Measurements from ENCODE around the gene PNMA8B. TPM values are rescaled to one million over a fixed set of nuclear protein-coding genes. Genes with fewer than 3 reads are reported as not detected.

The PNMA8B gene
- total RNA-seq, 1 donor from 2014 or later: 2.4 TPM

DNA sequence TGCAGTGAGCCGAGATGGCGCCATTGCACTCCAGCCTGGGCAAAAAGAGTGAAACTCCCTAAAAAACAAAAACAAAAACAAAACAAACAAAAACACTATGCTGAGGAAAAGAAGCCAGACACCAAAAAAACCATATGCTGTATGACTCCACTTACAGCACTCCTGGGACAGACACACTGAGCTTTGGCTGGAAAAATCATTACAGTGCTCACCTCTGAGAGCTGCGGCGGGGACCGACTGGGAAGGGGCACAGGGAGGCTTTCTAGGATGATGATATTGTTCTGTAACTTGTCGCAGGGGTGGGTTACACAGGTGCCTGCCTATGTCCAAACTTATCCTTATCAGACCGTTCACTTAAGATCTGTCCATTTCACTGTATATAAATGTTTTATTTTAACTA, 32.2 kb downstream of the PNMA8B start:
- H3K36me3 Mint-ChIP-seq: peaks cover 11% of the 10 kb centered on the region
- H3K4me1 Mint-ChIP-seq (ENCODE audit: unreplicated experiment): no peaks in the 10 kb centered on the region
- H3K4me3 Mint-ChIP-seq: no peak overlapping the region
- H3K27ac Mint-ChIP-seq: no peak overlapping the region
- no peaks in the 10 kb centered on the region for H3K9me3 Mint-ChIP-seq
- TF ChIP-seq, protein P1, sequence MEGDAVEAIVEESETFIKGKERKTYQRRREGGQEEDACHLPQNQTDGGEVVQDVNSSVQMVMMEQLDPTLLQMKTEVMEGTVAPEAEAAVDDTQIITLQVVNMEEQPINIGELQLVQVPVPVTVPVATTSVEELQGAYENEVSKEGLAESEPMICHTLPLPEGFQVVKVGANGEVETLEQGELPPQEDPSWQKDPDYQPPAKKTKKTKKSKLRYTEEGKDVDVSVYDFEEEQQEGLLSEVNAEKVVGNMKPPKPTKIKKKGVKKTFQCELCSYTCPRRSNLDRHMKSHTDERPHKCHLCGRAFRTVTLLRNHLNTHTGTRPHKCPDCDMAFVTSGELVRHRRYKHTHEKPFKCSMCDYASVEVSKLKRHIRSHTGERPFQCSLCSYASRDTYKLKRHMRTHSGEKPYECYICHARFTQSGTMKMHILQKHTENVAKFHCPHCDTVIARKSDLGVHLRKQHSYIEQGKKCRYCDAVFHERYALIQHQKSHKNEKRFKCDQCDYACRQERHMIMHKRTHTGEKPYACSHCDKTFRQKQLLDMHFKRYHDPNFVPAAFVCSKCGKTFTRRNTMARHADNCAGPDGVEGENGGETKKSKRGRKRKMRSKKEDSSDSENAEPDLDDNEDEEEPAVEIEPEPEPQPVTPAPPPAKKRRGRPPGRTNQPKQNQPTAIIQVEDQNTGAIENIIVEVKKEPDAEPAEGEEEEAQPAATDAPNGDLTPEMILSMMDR (conservative IDR thresholded peaks at IDR 0.05): no peak
- H3K27me3 Mint-ChIP-seq: no peaks in the 10 kb centered on the region
- no peak for DNase-seq (ENCODE audit: extremely low spot score, unreplicated experiment)

DNA sequence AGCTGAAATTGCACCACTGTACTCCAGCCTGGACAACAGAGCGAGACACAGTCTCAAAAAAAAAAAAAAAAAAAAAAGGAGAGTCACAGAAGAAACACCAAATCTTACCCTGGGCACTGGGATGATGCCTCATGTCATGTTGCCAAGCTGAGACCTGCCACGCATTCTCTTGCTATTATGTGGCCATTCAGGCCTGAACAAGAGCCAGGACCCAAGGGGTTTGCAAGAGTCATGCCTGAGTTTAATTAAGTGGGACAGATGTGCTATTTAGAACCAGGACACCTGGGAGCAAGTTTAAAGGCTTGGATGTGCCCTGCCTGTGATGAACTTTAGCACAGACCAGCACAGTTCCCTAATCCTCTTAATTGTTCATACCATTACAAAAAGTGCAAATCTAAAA, 34.1 kb downstream of the PNMA8B start:
- DNase-seq (ENCODE audit: extremely low spot score, unreplicated experiment): no peak
- Mint-ChIP-seq H3K27me3 (no peaks in the 10 kb centered on the region), H3K4me1 (ENCODE audit: unreplicated experiment) (no peaks in the 10 kb centered on the region), H3K9me3 (no peaks in the 10 kb centered on the region), H3K36me3 (peaks cover 3% of the 10 kb centered on the region), H3K4me3 (no peak overlapping the region), H3K27ac (no peak overlapping the region)
- TF ChIP-seq, protein P1 (conservative IDR thresholded peaks at IDR 0.05): no peak

DNA sequence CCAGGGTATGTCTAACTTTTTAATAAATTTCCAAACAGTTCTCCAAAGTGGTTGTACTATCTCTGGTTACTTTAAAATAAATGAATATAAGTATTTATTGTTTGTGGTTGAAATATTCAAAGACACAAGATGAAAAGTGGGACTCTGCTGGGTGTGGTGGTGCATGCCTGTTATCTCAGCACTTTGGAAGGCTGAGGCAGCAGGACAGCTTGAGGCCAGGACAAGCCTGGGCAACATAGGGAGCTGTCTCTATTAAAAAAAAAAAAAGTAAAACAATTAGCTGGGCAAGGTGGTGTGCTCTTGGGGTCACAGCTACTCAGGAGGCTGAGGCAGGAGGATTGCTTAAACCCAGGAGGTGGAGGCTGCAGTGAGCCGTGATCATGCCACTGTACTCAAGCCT, 34.7 kb downstream of the PNMA8B start:
- Mint-ChIP-seq H3K27ac (no peak overlapping the region), H3K4me1 (ENCODE audit: unreplicated experiment) (peaks cover 5% of the 10 kb centered on the region), H3K36me3 (peaks cover 3% of the 10 kb centered on the region), H3K9me3 (no peaks in the 10 kb centered on the region), H3K27me3 (no peaks in the 10 kb centered on the region), H3K4me3 (no peak overlapping the region)
- no peak for DNase-seq (ENCODE audit: extremely low spot score, unreplicated experiment)
- TF ChIP-seq, protein P1 (conservative IDR thresholded peaks at IDR 0.05): no peak

DNA sequence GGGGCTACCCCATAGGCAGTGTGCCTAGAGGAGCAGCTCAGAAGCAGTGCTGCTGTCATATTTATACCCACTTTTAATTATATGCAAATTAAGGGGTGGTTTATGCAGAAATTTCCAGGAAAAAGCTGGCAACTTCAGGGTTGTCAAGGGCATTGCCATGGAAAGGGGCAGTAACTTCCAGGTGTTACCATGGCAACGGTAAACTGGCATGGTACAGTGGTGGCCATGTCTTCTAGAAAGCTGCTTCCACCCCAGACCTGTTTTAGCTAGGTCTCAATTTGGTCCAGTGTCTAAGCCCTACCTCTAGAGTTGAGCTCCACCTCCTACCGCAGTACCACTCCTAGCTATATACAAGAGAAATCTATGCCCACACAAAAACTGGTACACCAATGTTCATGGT, 35.6 kb downstream of the PNMA8B start:
- peaks cover 5% of the 10 kb centered on the region for H3K4me1 Mint-ChIP-seq (ENCODE audit: unreplicated experiment)
- TF ChIP-seq, protein P1 (conservative IDR thresholded peaks at IDR 0.05): no peak
- H3K27ac Mint-ChIP-seq: no peak overlapping the region
- no peaks in the 10 kb centered on the region for H3K27me3 Mint-ChIP-seq
- no peaks in the 10 kb centered on the region for H3K9me3 Mint-ChIP-seq
- no peak overlapping the region for H3K4me3 Mint-ChIP-seq
- peaks cover under 1% of the 10 kb centered on the region for H3K36me3 Mint-ChIP-seq
- no peak for DNase-seq (ENCODE audit: extremely low spot score, unreplicated experiment)

DNA sequence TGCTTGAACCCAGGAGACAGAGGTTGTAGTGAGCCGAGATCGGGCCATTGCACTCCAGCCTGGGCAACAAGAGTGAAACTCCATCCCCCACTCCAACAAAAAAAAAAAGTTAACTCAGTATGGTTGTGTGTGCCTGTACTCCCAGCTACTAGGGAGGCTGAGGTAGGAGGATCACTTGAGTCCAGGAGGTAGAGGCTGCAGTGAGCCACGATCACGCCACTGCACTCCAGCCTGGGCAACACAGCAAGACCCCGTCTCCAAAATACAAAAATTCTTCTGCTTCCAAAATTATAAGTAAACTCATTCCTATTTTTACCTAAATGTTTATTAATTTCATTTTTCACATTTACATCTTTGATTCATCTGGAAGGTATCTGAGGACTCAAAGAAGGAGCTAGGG, 38.7 kb downstream of the PNMA8B start:
- Mint-ChIP-seq H3K4me1 (ENCODE audit: unreplicated experiment) (peaks cover 5% of the 10 kb centered on the region), H3K36me3 (no peaks in the 10 kb centered on the region), H3K27me3 (no peaks in the 10 kb centered on the region), H3K27ac (no peak overlapping the region), H3K9me3 (no peaks in the 10 kb centered on the region), H3K4me3 (no peak overlapping the region)
- TF ChIP-seq, protein P1 (conservative IDR thresholded peaks at IDR 0.05): no peak
- DNase-seq (ENCODE audit: extremely low spot score, unreplicated experiment): no peak

DNA sequence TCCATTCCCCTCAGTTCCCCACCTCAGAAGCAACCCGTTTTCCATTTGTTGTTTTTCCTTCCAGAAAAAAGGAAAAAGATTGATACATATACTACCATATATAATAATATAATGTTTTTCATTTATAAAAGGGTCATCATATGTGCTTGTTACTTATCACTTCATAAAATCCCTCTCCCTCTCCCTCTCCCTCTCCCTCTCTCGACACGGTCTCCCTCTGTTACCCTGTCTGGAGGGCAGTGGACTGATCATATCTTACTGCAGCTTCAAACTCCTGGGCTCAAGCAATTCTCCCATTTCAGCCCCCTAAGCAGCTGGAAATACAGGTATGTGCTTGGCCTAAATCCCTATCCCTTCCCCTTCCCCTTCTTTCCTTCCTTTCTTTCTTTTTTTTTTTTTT, 41.4 kb downstream of the PNMA8B start:
- Mint-ChIP-seq H3K4me1 (ENCODE audit: unreplicated experiment) (peaks cover 10% of the 10 kb centered on the region), H3K4me3 (no peak overlapping the region), H3K27ac (no peak overlapping the region), H3K9me3 (peaks cover 6% of the 10 kb centered on the region), H3K36me3 (no peaks in the 10 kb centered on the region), H3K27me3 (no peaks in the 10 kb centered on the region)
- TF ChIP-seq, protein P1 (conservative IDR thresholded peaks at IDR 0.05): no peak
- DNase-seq (ENCODE audit: extremely low spot score, unreplicated experiment): no peak
